WERI-Rb-1 (cell line): ENCODE measurements around the gene ZNF710.

Experiments
- DNase-seq: peaks from one replicate; pipeline ENCODE4 v3.0.0-alpha.2; 2020
- H3K27ac ChIP-seq: fragments of 250-450 bp; sonication (Bioruptor Pico); 2 replicates; pipeline ENCODE4 v1.5.1; 2020; ENCODE audit warnings: mild to moderate bottlenecking, moderate library complexity
- H3K27me3 ChIP-seq: fragments of 250-450 bp; sonication (Bioruptor Pico); 2 replicates; pipeline ENCODE4 v1.5.1; 2021; ENCODE audit warnings: mild to moderate bottlenecking, low read depth, moderate library complexity; ENCODE audit not compliant: insufficient read depth, severe bottlenecking
- H3K36me3 ChIP-seq: fragments of 250-450 bp; sonication (Bioruptor Pico); 2 replicates; pipeline ENCODE4 v1.5.1; 2020; ENCODE audit warnings: mild to moderate bottlenecking, moderate library complexity
- H3K4me3 ChIP-seq: 2 replicates; pipeline ENCODE4 v1.5.1; 2011; ENCODE audit warnings: low read depth, mild to moderate bottlenecking, control low read depth, low read length
- H3K9me3 ChIP-seq: fragments of 250-450 bp; sonication (Bioruptor Pico); 2 replicates; pipeline ENCODE4 v1.5.1; 2021; ENCODE audit warnings: mild to moderate bottlenecking, moderate library complexity; ENCODE audit not compliant: severe bottlenecking
- TF ChIP-seq, protein P1 (sequence below): IDR thresholded peaks from 2 replicates; pipeline ENCODE4 v1.5.1; 2011; ENCODE audit warnings: low read depth, mild to moderate bottlenecking, control low read depth, inconsistent platforms, low read length

ZNF710 gene

DNA sequence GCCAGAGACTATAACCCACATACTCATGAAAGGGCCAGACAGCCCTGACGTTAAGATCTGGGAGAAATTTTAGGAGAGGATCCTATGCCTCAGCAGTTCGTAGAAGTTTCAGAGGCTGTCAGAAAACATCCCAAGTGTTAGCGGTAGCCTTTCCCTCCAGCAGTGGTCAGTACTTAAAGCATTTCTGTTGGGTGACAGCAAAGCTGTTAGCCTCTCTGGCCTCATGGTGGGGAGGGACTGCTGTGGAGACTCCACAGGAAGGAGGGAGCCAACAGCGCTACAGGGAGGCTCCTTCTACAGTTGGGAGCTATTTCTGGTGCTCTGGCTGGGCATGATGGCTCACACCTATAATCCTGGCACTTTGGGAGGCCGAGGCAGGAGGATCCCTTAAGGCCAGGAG lies 73.8 kb downstream of the ZNF710 start:
- Histone ChIP-seq H3K4me3 (no peak overlapping the region), H3K27ac (no peak overlapping the region), H3K27me3 (no peaks in the 10 kb centered on the region), H3K36me3 (peaks cover 25% of the 10 kb centered on the region), H3K9me3 (no peaks in the 10 kb centered on the region)
- DNase-seq, result no peak
- TF ChIP-seq, protein P1, sequence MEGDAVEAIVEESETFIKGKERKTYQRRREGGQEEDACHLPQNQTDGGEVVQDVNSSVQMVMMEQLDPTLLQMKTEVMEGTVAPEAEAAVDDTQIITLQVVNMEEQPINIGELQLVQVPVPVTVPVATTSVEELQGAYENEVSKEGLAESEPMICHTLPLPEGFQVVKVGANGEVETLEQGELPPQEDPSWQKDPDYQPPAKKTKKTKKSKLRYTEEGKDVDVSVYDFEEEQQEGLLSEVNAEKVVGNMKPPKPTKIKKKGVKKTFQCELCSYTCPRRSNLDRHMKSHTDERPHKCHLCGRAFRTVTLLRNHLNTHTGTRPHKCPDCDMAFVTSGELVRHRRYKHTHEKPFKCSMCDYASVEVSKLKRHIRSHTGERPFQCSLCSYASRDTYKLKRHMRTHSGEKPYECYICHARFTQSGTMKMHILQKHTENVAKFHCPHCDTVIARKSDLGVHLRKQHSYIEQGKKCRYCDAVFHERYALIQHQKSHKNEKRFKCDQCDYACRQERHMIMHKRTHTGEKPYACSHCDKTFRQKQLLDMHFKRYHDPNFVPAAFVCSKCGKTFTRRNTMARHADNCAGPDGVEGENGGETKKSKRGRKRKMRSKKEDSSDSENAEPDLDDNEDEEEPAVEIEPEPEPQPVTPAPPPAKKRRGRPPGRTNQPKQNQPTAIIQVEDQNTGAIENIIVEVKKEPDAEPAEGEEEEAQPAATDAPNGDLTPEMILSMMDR, result no peak

DNA sequence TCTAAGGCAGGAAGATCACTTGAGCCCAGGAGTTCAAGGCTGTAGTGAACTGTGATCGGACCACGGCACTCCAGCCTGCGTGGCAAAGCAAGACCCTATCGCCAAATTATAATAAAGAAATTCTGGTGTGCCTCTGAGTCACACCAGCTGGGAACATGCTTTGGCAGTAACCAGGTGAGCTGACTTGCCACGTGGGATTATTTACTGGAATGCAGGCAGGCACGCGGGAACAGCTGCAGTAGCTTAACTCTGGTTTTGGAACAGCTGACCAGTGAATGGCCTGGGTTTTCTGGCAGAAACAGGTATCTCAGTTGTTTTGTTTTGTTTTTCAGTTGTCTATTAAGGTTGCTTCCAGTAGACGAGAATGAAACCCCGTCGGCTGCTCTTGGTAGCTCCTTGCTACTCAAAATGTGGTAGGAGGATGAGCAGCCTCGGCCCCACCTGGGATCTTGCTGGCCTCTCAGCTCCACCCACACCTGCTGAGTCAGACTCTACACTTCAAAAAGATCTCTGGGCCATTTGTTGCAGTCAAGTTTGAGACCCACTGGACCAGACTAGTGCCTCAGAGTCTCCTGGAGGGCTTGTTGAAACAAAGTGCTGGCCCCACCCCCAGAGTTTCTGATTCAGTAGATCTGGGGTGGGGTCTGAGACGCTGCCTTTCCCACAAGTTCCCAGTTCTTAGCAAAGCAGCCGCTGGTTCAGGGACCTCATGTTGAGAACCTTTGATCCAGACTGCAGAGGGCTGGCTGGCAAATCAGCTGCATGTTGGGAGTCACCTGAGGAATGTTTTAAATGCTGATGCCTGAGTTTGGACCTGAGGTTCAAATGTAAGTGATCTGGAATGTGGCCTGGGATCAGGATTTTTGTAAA lies 74.5 kb downstream of the ZNF710 start:
- Histone ChIP-seq H3K27me3 (no peaks in the 10 kb centered on the region), H3K9me3 (no peaks in the 10 kb centered on the region), H3K4me3 (no peak overlapping the region), H3K27ac (no peak overlapping the region), H3K36me3 (peaks cover 28% of the 10 kb centered on the region)
- no peak for DNase-seq
- TF ChIP-seq, protein P1, result no peak

DNA sequence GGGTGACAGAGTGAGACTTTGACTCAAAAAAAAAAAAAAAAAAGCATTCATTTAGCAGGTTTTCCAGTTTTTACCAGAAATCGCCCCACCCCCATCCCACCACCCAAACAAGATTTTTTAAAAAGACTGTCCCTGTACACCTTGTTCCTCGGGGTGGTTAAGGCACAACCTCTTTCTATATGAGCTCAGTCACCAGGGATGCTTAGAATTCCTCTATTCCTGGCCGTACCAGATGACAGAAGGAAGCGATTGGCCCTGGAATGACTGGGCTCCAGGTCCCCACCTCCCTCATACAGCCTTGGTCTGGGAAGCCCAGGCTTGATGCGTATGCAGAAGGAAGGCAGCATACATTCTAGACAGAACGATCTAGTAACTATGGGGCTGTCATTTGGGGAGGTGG lies 75.6 kb downstream of the ZNF710 start:
- DNase-seq, result no peak
- Histone ChIP-seq H3K9me3 (no peaks in the 10 kb centered on the region), H3K4me3 (no peak overlapping the region), H3K27me3 (no peaks in the 10 kb centered on the region), H3K27ac (no peak overlapping the region), H3K36me3 (peaks cover 28% of the 10 kb centered on the region)
- TF ChIP-seq, protein P1, result no peak

DNA sequence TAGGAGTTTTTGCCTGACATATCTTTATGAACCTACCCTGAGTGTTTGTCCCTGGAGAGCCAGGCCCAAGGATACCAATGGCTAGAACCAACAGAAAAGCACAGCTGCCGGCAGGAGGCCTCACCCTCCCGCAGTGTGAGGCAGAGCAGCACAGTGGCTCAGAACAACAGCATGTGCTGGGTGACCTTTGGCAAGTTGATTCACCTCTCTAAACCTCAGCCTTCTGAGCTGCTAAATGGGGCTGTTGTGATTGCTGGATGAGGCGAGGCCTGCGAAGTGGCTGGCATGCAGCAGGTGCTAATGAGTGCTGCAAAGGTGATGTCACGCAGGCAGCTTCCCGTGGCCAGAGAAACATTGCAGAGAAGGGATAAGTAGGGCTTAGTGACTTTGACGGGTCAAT lies 77.8 kb downstream of the ZNF710 start:
- no peak for DNase-seq
- H3K4me3 ChIP-seq, result no peak overlapping the region
- H3K36me3 ChIP-seq, result peaks cover 26% of the 10 kb centered on the region
- TF ChIP-seq, protein P1, result no peak
- H3K27me3 ChIP-seq, result no peaks in the 10 kb centered on the region
- no peaks in the 10 kb centered on the region for H3K9me3 ChIP-seq
- no peak overlapping the region for H3K27ac ChIP-seq

DNA sequence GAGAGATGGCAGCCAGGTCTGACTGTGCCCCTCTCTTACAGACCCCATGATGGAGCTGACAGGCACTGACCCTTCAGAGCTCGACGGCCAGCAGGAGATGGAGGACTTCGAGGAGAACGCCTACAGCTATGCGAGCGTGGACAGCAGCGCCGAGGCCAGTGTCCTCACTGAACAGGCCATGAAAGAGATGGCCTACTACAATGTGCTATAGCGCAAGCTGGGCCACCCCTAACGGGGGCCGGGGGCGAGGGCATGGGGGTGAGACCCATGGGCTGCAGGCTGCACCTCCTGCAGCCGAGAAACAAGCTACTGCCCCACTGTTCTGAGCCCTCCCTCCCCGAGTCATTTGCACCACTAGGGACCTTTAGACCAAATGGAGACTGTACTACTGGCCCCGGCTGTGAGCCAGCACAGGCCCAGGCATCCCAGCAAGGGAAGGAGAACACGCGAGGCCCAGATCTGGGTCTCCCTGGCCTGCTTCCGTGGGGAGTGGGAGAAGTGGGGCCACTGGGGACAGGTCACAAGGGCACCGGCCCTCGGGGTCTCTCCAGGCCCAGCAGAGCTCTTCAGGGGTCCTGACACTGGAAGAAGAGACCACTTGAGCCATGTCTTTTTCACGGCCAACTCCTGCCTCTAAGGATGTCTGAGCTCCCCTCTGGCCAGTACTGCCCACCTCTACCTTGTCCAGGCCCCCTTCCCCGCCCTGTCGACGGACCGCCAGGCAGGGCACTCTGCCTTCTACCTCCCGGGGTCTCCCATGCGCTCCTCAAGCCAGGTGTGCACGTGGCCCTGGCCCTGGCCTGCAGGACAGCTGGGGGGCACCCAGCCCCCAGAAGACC lies 78.7 kb downstream of the ZNF710 start:
- Histone ChIP-seq H3K4me3 (no peak overlapping the region), H3K36me3 (peaks cover 32% of the 10 kb centered on the region), H3K27me3 (no peaks in the 10 kb centered on the region), H3K27ac (no peak overlapping the region), H3K9me3 (no peaks in the 10 kb centered on the region)
- no peak for DNase-seq
- TF ChIP-seq, protein P1, result no peak
